Mesendoderm (in vitro differentiated cells): ENCODE results near the gene PKN2.
A peak's percentile ranks its signal among the peaks of the same experiment; 100 is the strongest.

ENCODE experiments used
- DNase-seq: peaks from one replicate; pipeline ENCODE4 v3.0.0; 2013
- H2AK5ac ChIP-seq: 2 replicates; pipeline ENCODE4 v1.6.1; 2013; ENCODE audit warnings: low read length, inconsistent platforms
- H2BK120ac ChIP-seq: 2 replicates; pipeline ENCODE4 v1.6.1; 2013; ENCODE audit warnings: low read depth, mild to moderate bottlenecking, low read length, moderate library complexity, mixed read lengths
- H2BK15ac ChIP-seq: replicated peaks from 2 replicates; pipeline ENCODE4 v1.6.1; 2013; ENCODE audit warnings: low read depth, mild to moderate bottlenecking, moderate library complexity
- H2BK5ac ChIP-seq: 2 replicates; pipeline ENCODE4 v1.6.1; 2013; ENCODE audit warnings: low read length, inconsistent platforms
- H3K18ac ChIP-seq: 2 replicates; pipeline ENCODE4 v1.6.1; 2013; ENCODE audit warnings: mild to moderate bottlenecking, low read length, mixed read lengths
- H3K23ac ChIP-seq: one replicate; pipeline ENCODE4 v1.6.1; 2013; ENCODE audit warnings: low read length
- H3K27ac ChIP-seq: 2 replicates; pipeline ENCODE4 v1.5.1; 2013; ENCODE audit warnings: low read depth, mild to moderate bottlenecking, inconsistent platforms, low read length, moderate library complexity
- H3K27me3 ChIP-seq: 2 replicates; pipeline ENCODE4 v1.6.1; 2013; ENCODE audit warnings: low read length, control low read depth, mild to moderate bottlenecking, inconsistent platforms; ENCODE audit not compliant: insufficient read depth, poor library complexity
- H3K36me3 ChIP-seq: 2 replicates; pipeline ENCODE4 v1.6.1; 2013; ENCODE audit warnings: low read length, inconsistent platforms; ENCODE audit not compliant: control insufficient read depth, insufficient read depth
- H3K4ac ChIP-seq: one replicate; pipeline ENCODE4 v1.6.1; 2013; ENCODE audit warnings: low read depth, mild to moderate bottlenecking, low read length, moderate library complexity
- H3K4me1 ChIP-seq: 2 replicates; pipeline ENCODE4 v1.6.1; 2013; ENCODE audit warnings: low read depth, low read length, inconsistent platforms; ENCODE audit not compliant: control insufficient read depth
- H3K4me2 ChIP-seq: 2 replicates; pipeline ENCODE4 v1.6.1; 2013; ENCODE audit warnings: low read length
- H3K4me3 ChIP-seq: 2 replicates; pipeline ENCODE4 v1.5.1; 2013; ENCODE audit warnings: mild to moderate bottlenecking, low read length
- H3K56ac ChIP-seq: one replicate; pipeline ENCODE4 v1.6.1; 2013; ENCODE audit warnings: low read length
- H3K79me1 ChIP-seq: 2 replicates; pipeline ENCODE4 v1.6.1; 2013; ENCODE audit warnings: low read length, inconsistent platforms
- H3K79me2 ChIP-seq: 2 replicates; pipeline ENCODE4 v1.6.1; 2013; ENCODE audit warnings: mild to moderate bottlenecking, low read length; ENCODE audit not compliant: control insufficient read depth, insufficient read depth
- H3K9ac ChIP-seq: 2 replicates; pipeline ENCODE4 v1.6.1; 2013; ENCODE audit warnings: low read length, inconsistent platforms
- H4K5ac ChIP-seq: one replicate; pipeline ENCODE4 v1.6.1; 2013; ENCODE audit warnings: low read length
- H4K8ac ChIP-seq: one replicate; pipeline ENCODE4 v1.6.1; 2013; ENCODE audit warnings: low read depth, mild to moderate bottlenecking, control low read depth, low read length, moderate library complexity
- WGBS: extraction: QIAGEN DNeasy Blood & Tissue Kit; methylation state at CpG from one replicate; pipeline ENCODE4 v1.1.7; 2013; ENCODE audit warnings: low lambda C conversion rate, missing lambda C conversion rate; ENCODE audit not compliant: insufficient coverage; ENCODE audit errors: extremely low coverage; 5-methylcytosine and 5-hydroxymethylcytosine counted together

Gene PKN2

DNA sequence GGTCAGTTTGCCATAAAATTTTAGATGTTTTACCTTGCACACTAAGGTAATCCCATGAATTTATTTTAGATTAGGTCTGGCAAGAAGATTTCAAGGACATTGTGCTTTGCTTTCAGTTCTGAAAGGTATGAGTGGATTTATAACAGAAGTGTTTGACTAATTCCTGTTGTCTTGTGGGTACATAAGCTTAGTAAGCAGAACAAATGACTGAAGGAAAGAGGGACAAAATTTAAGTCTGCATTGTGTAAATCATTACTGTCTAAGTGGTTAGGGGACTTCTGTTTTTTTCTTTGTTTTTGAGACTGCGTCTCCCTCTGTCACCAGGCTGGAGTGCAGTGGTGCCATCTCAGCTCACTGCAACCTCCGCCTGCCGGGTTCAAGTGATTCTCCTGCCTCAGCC is 60.1 kb downstream of the PKN2 start:
- H2BK5ac ChIP-seq: no peak overlapping the region
- H3K56ac ChIP-seq: no peak overlapping the region
- H3K4me3 ChIP-seq: no peak overlapping the region
- no peaks in the 10 kb centered on the region for H3K79me1 ChIP-seq
- no peak overlapping the region for H2BK15ac ChIP-seq
- no peak overlapping the region for H3K4ac ChIP-seq
- H3K79me2 ChIP-seq: no peaks in the 10 kb centered on the region
- no peak for DNase-seq
- no peak overlapping the region for H2AK5ac ChIP-seq
- H4K5ac ChIP-seq: no peak overlapping the region
- no peaks in the 10 kb centered on the region for H3K4me1 ChIP-seq
- no peak overlapping the region for H3K4me2 ChIP-seq
- H3K27ac ChIP-seq: no peak overlapping the region
- no peak overlapping the region for H4K8ac ChIP-seq
- H3K36me3 ChIP-seq: no peaks in the 10 kb centered on the region
- H3K27me3 ChIP-seq: no peaks in the 10 kb centered on the region
- H2BK120ac ChIP-seq: no peak overlapping the region
- no peak overlapping the region for H3K23ac ChIP-seq
- no peak overlapping the region for H3K18ac ChIP-seq
- WGBS: no CpG with 5 or more reads among the region's 3 CpGs
- H3K9ac ChIP-seq: no peak overlapping the region

DNA sequence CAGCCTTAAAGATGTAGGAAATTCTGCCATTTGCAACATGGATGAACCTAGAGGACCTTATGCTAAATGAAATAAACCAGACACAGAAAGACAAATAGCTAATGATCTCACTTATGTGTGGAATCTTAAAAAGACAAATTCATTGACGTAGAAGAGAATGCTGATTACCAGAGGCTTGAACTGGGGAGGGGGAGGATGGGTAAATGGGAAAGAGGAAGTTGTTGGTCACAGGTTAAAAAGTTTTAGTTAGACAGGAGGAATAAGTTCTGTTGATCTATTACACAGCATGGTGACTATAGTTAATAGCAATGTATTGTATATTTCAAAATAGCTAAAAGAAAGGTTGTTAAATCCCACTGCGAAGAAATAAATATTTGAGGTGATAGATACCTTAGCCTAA is 62.8 kb downstream of the PKN2 start:
- no peak overlapping the region for H3K9ac ChIP-seq
- H2BK15ac ChIP-seq: no peak overlapping the region
- H4K8ac ChIP-seq: no peak overlapping the region
- no peaks in the 10 kb centered on the region for H3K36me3 ChIP-seq
- H3K4ac ChIP-seq: no peak overlapping the region
- H3K56ac ChIP-seq: no peak overlapping the region
- WGBS: no CpG with 5 or more reads among the region's 2 CpGs
- no peak overlapping the region for H3K18ac ChIP-seq
- H4K5ac ChIP-seq: no peak overlapping the region
- H3K27me3 ChIP-seq: no peaks in the 10 kb centered on the region
- H3K4me1 ChIP-seq: no peaks in the 10 kb centered on the region
- H3K79me2 ChIP-seq: no peaks in the 10 kb centered on the region
- H3K23ac ChIP-seq: no peak overlapping the region
- no peak overlapping the region for H2AK5ac ChIP-seq
- no peak overlapping the region for H2BK5ac ChIP-seq
- no peak overlapping the region for H3K27ac ChIP-seq
- H3K79me1 ChIP-seq: no peaks in the 10 kb centered on the region
- no peak overlapping the region for H3K4me2 ChIP-seq
- no peak overlapping the region for H3K4me3 ChIP-seq
- DNase-seq: no peak
- no peak overlapping the region for H2BK120ac ChIP-seq

- Histone ChIP-seq H3K23ac (no peak overlapping the region), H3K27ac (no peak overlapping the region), H4K8ac (no peak overlapping the region), H3K79me2 (no peaks in the 10 kb centered on the region), H2BK120ac (no peak overlapping the region), H3K18ac (no peak overlapping the region), H3K4me1 (no peaks in the 10 kb centered on the region), H2BK15ac (no peak overlapping the region), H3K4me2 (no peak overlapping the region), H3K79me1 (peaks cover 3% of the 10 kb centered on the region), H3K27me3 (no peaks in the 10 kb centered on the region), H2AK5ac (no peak overlapping the region), H2BK5ac (no peak overlapping the region), H3K9ac (no peak overlapping the region), H3K56ac (no peak overlapping the region), H3K36me3 (no peaks in the 10 kb centered on the region), H3K4ac (no peak overlapping the region), H3K4me3 (no peak overlapping the region), H4K5ac (no peak overlapping the region)
- no peak for DNase-seq
- no CpG with 5 or more reads among the region's 4 CpGs for WGBS
Measured at GRCh38 chr1:88751714-88752113, 67.6 kb downstream of the PKN2 start.

GRCh38 chr1:88753506-88753905 is 69.4 kb downstream of the PKN2 start:
- H3K4me3 ChIP-seq: no peak overlapping the region
- H4K5ac ChIP-seq: no peak overlapping the region
- no peak overlapping the region for H3K9ac ChIP-seq
- no peak overlapping the region for H3K23ac ChIP-seq
- no peaks in the 10 kb centered on the region for H3K4me1 ChIP-seq
- no peak overlapping the region for H3K4ac ChIP-seq
- no peak overlapping the region for H2BK120ac ChIP-seq
- no peak overlapping the region for H4K8ac ChIP-seq
- no peaks in the 10 kb centered on the region for H3K27me3 ChIP-seq
- WGBS: no CpG with 5 or more reads among the region's 6 CpGs
- H2BK5ac ChIP-seq: no peak overlapping the region
- H3K4me2 ChIP-seq: no peak overlapping the region
- peaks cover 3% of the 10 kb centered on the region for H3K79me1 ChIP-seq
- no peak overlapping the region for H3K56ac ChIP-seq
- no peak overlapping the region for H3K27ac ChIP-seq
- H2AK5ac ChIP-seq: no peak overlapping the region
- DNase-seq: no peak
- H2BK15ac ChIP-seq: no peak overlapping the region
- H3K18ac ChIP-seq: no peak overlapping the region
- no peaks in the 10 kb centered on the region for H3K79me2 ChIP-seq
- no peaks in the 10 kb centered on the region for H3K36me3 ChIP-seq

- no peaks in the 10 kb centered on the region for H3K36me3 ChIP-seq
- H3K27ac ChIP-seq: no peak overlapping the region
Measured at GRCh38 chr1:88763649-88764406, 79.8 kb downstream of the PKN2 start.

DNA sequence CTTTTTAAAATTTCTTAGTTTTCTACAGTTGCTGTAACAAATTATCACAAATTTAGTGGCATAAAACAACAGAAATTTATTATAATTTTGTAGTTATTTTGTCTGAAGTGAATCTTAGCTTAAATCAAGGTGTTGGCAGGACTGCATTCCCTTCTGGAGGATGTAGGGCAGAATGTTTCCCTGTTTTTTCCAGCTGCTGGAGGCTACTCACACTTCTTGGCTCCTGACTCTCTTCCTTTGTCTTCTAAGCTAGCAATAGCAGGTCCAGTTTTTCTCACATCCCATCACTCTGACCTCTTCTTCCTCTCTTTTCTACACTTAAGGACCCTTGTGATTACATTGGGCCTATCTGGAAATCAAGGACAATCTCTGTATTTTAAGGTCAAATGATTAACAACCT is 84.1 kb downstream of the PKN2 start:
- Histone ChIP-seq H3K9ac (no peak overlapping the region), H2AK5ac (no peak overlapping the region), H3K79me1 (no peaks in the 10 kb centered on the region), H4K8ac (no peak overlapping the region), H3K56ac (no peak overlapping the region), H3K4me2 (no peak overlapping the region), H2BK120ac (no peak overlapping the region), H3K4ac (no peak overlapping the region), H2BK15ac (no peak overlapping the region), H4K5ac (no peak overlapping the region), H3K36me3 (no peaks in the 10 kb centered on the region), H3K79me2 (peaks cover 2% of the 10 kb centered on the region), H3K18ac (no peak overlapping the region), H3K23ac (no peak overlapping the region), H3K27me3 (no peaks in the 10 kb centered on the region), H3K27ac (no peak overlapping the region), H3K4me1 (no peaks in the 10 kb centered on the region), H2BK5ac (no peak overlapping the region), H3K4me3 (no peak overlapping the region)
- peak; percentile 28 for DNase-seq

More at GRCh38 chr1:88763649-88764406, 79.8 kb downstream of the PKN2 start:
- no CpG with 5 or more reads among the region's 1 CpG for WGBS
- H3K56ac ChIP-seq: no peak overlapping the region
- H3K79me2 ChIP-seq: peaks cover 2% of the 10 kb centered on the region
- no peaks in the 10 kb centered on the region for H3K27me3 ChIP-seq
- no peaks in the 10 kb centered on the region for H3K4me1 ChIP-seq
- no peak for DNase-seq
- no peaks in the 10 kb centered on the region for H3K79me1 ChIP-seq
- H2BK120ac ChIP-seq: no peak overlapping the region
- H4K8ac ChIP-seq: no peak overlapping the region
- no peak overlapping the region for H3K18ac ChIP-seq
- no peak overlapping the region for H2BK5ac ChIP-seq
- no peak overlapping the region for H3K9ac ChIP-seq
- H2AK5ac ChIP-seq: no peak overlapping the region
- H3K4ac ChIP-seq: no peak overlapping the region
- H2BK15ac ChIP-seq: no peak overlapping the region
- H3K4me2 ChIP-seq: no peak overlapping the region
- no peak overlapping the region for H3K23ac ChIP-seq
- H4K5ac ChIP-seq: no peak overlapping the region
- H3K4me3 ChIP-seq: no peak overlapping the region
